Peyer's patch (tissue), 4 donors: ENCODE data around the gene DNAH14. TPM values are rescaled to one million over a fixed set of nuclear protein-coding genes. Genes with fewer than 3 reads are reported as not detected.
"Not testable (repeated sequence)": the region's sequence is repeated elsewhere in the genome, so short reads cannot be mapped to it uniquely, and the experiment has no call there.

Experiments used
- DNase-seq, 3 donors: peaks; one replicate each; pipeline ENCODE4 v3.0.0-alpha.2; 2017 to 2019
- H3K27ac ChIP-seq, 4 donors: fragments of 200-600 bp; sonication (generic); one replicate each; pipeline ENCODE4 v1.5.1; 2016 to 2019
- H3K27me3 ChIP-seq, 2 donors: fragments of 200-600 bp; sonication (generic); one replicate each; pipeline ENCODE4 v1.5.1; 2019
- H3K36me3 ChIP-seq, 3 donors: fragments of 200-600 bp; sonication (generic); one replicate each; pipeline ENCODE4 v1.5.1; 2016 to 2019
- H3K4me1 ChIP-seq, 4 donors: fragments of 200-600 bp; sonication (generic); one replicate each; pipeline ENCODE4 v1.5.1; 2016 to 2019
- H3K4me3 ChIP-seq, 4 donors: fragments of 200-600 bp; sonication (generic); 1 replicate in 3 of 4; 2 replicates in 1 of 4; pipeline ENCODE4 v1.5.1; 2016 to 2019; ENCODE audit warnings: mild to moderate bottlenecking in 1 of 4
- H3K9me3 ChIP-seq, 4 donors: fragments of 200-600 bp; sonication (generic); one replicate each; pipeline ENCODE4 v1.5.1; 2016 to 2019; ENCODE audit warnings: mild to moderate bottlenecking in 1 of 4
- CTCF ChIP-seq, 6 experiments: fragments of 450-650 bp in 4 of 6; fragments of 200-600 bp in 2 of 6; sonication (generic) in 1 of 6; IDR thresholded peaks; one replicate each; pipeline ENCODE4 v1.5.1; 2017 to 2019; ENCODE audit warnings: antibody characterized with exemption in 6 of 6, mild to moderate bottlenecking in 3 of 6, moderate library complexity in 1 of 6
- POLR2A ChIP-seq, 2 donors: fragments of 450-650 bp; IDR thresholded peaks; one replicate each; pipeline ENCODE4 v1.5.1; 2017; ENCODE audit warnings: antibody characterized with exemption in 2 of 2, mild to moderate bottlenecking in 2 of 2, moderate library complexity in 2 of 2
- total RNA-seq, 4 donors: library from RNA; depleted of rRNA; stranded (reverse); fragments of >200 nt; gene quantifications; one replicate each; pipeline ENCODE4 v1.1.0, GENCODE V29; 2016

The DNAH14 gene
- total RNA-seq, 4 donors from 2014 or later, result 6.5 to 11.0 (median 7.4) TPM

DNA sequence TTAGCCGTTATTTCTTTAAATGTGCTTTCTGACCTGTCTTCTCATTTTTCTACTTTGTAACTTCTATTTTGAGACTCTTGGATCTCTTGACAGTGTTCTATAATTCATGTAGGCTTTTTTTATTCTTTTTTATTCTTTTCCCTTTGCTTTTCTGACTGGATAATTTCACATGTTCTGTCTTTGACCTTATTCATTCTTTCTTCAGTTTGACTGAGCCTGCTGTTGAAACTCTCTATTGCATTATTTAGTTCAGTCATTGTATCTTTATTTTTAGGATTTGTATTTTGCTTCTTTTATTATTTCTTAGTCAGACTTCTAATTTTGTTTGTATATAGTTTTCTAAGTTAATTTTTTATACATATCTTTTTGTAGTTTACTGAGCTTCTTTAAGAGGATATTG, 66.1 kb downstream of the DNAH14 start:
- H3K4me1 ChIP-seq, result no peaks in the 10 kb centered on the region
- H3K9me3 ChIP-seq, result no peaks in the 10 kb centered on the region
- no peaks in the 10 kb centered on the region for H3K36me3 ChIP-seq
- H3K27ac ChIP-seq, result no peak overlapping the region
- H3K27me3 ChIP-seq, result no peaks in the 10 kb centered on the region
- TF ChIP-seq POLR2A (IDR thresholded peaks at IDR 0.05) (no peak), CTCF (IDR thresholded peaks at IDR 0.05) (no peak)
- no peak overlapping the region for H3K4me3 ChIP-seq
- DNase-seq, result no peak

DNA sequence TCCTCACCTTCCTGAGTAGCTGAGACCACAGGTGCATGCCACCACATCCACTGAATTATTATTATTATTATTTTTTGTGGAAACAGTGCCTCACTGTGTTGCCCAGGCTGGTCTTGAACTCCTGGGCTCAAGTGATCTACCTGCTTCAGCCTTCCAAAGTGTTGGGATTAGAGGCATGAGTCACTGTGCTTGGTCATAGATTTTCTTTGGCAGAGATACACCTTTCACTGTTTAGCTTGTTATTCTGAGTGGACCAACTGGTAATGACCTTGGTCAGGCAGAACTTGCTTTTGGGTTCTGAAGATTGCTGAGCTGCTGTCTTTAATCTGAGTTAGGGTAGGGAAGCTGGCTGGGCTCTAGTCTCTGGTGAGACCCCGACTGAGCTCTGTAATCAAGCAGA, 66.8 kb downstream of the DNAH14 start:
- Histone ChIP-seq H3K9me3 (no peaks in the 10 kb centered on the region), H3K4me3 (no peak overlapping the region), H3K27ac (no peak overlapping the region), H3K27me3 (no peaks in the 10 kb centered on the region), H3K4me1 (no peaks in the 10 kb centered on the region), H3K36me3 (no peaks in the 10 kb centered on the region)
- no peak for TF ChIP-seq POLR2A (IDR thresholded peaks at IDR 0.05)
- no peak for TF ChIP-seq CTCF (IDR thresholded peaks at IDR 0.05)
- no peak for DNase-seq

DNA sequence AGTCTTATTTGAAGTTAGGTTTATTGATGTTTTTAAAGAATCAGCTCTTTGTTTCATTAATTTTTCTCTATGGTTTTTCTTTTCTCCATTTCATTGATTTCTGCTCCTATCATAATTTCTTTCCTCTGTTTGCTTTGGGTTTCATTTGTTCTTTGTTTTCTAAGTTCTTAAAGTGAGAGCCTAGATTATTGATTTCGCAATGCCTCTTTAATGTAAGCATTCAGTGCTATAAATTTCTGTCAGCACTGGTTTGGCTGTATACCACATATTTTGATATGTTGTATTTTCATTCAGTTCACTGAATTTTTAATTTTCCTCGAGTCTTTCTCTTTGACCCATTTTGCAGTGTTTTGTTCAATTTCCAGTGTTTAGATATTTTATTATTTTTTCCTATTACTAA, 68.7 kb downstream of the DNAH14 start:
- TF ChIP-seq POLR2A (IDR thresholded peaks at IDR 0.05) (no peak), CTCF (IDR thresholded peaks at IDR 0.05) (no peak)
- H3K4me1 ChIP-seq, result no peaks in the 10 kb centered on the region
- no peaks in the 10 kb centered on the region for H3K36me3 ChIP-seq
- no peaks in the 10 kb centered on the region for H3K9me3 ChIP-seq
- no peak for DNase-seq
- H3K27ac ChIP-seq, result no peak overlapping the region
- no peak overlapping the region for H3K4me3 ChIP-seq
- no peaks in the 10 kb centered on the region for H3K27me3 ChIP-seq

GRCh38 chr1:225004396-225004795, 74.9 kb downstream of the DNAH14 start:
- no peaks in the 10 kb centered on the region for H3K27me3 ChIP-seq
- H3K27ac ChIP-seq, result no peak overlapping the region
- H3K4me1 ChIP-seq, result no peaks in the 10 kb centered on the region
- no peak overlapping the region for H3K4me3 ChIP-seq
- no peaks in the 10 kb centered on the region for H3K36me3 ChIP-seq
- H3K9me3 ChIP-seq, result no peaks in the 10 kb centered on the region
- TF ChIP-seq CTCF (IDR thresholded peaks at IDR 0.05) (no peak), POLR2A (IDR thresholded peaks at IDR 0.05) (no peak)
- no peak for DNase-seq

DNA sequence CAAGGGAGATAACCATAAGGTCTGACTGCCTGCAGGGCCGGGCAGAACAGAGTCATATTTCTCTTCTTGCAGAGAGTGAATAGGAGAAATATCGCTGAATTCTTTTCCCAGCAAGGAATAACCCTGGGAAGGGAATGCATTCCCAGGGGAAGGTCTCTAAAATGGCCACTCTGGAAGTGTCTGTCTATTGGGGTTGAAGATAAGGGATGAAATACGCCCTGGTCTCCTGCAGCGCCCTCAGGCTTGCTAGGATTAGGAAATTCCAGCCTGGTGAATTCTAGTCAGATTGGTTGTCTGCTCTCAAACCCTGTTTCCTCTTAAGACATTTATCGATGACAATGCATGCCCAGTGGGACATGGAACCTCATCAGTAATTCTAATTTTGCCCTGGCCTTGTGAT, 76.9 kb downstream of the DNAH14 start:
- not testable (repeated sequence) for H3K27me3 ChIP-seq, H3K27ac ChIP-seq, H3K4me1 ChIP-seq, H3K36me3 ChIP-seq, DNase-seq, H3K4me3 ChIP-seq, H3K9me3 ChIP-seq

- not testable (repeated sequence) for DNase-seq, H3K27ac ChIP-seq, H3K9me3 ChIP-seq, H3K4me1 ChIP-seq, H3K4me3 ChIP-seq, H3K36me3 ChIP-seq, H3K27me3 ChIP-seq
Measured at GRCh38 chr1:225008050-225008449, 78.6 kb downstream of the DNAH14 start.

- no peak overlapping the region for H3K4me3 ChIP-seq
- no peaks in the 10 kb centered on the region for H3K4me1 ChIP-seq
- no peak for TF ChIP-seq CTCF (IDR thresholded peaks at IDR 0.05)
- no peak for TF ChIP-seq POLR2A (IDR thresholded peaks at IDR 0.05)
- H3K36me3 ChIP-seq, result no peaks in the 10 kb centered on the region
- DNase-seq, result no peak
- no peaks in the 10 kb centered on the region for H3K27me3 ChIP-seq
- no peak overlapping the region for H3K27ac ChIP-seq
- no peaks in the 10 kb centered on the region for H3K9me3 ChIP-seq
Measured at GRCh38 chr1:225021037-225021436, 91.6 kb downstream of the DNAH14 start.
